DND-41 (cell line): ENCODE measurements around the gene PAM.

Experiments
- EZH2 ChIP-seq: IDR thresholded peaks from 3 replicates; pipeline ENCODE4 v1.6.1; 2012; ENCODE audit warnings: borderline replicate concordance, low read depth, mild to moderate bottlenecking, moderate library complexity, low read length, inconsistent platforms; ENCODE audit not compliant: severe bottlenecking
- TF ChIP-seq, protein P1 (sequence below): IDR thresholded peaks from 2 replicates; pipeline ENCODE4 v1.5.1; 2012; ENCODE audit warnings: borderline replicate concordance, low read length, moderate library complexity, mild to moderate bottlenecking; ENCODE audit not compliant: poor library complexity, severe bottlenecking; ENCODE audit errors: extremely low read depth

DNA sequence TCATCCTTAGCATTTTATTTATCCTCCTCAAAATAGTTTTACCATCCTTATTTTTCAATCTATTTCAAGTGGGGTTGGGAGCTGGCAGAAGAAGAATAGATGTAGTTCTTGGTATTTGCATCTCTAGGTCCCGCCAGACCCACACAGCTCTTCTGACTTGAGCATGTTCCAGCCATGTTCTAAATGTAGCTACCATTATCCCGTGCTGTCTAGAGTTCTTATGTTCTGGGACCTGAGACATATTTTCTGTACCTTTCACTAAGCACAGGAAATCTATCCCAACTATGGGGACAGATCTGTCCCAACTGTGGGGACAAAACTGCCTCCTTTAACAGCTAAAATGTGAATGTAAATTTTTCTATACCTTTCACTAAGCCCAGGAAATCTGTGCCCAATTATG, 32.0 kb downstream of the PAM start:
- no peak for TF ChIP-seq EZH2
- TF ChIP-seq, protein P1, sequence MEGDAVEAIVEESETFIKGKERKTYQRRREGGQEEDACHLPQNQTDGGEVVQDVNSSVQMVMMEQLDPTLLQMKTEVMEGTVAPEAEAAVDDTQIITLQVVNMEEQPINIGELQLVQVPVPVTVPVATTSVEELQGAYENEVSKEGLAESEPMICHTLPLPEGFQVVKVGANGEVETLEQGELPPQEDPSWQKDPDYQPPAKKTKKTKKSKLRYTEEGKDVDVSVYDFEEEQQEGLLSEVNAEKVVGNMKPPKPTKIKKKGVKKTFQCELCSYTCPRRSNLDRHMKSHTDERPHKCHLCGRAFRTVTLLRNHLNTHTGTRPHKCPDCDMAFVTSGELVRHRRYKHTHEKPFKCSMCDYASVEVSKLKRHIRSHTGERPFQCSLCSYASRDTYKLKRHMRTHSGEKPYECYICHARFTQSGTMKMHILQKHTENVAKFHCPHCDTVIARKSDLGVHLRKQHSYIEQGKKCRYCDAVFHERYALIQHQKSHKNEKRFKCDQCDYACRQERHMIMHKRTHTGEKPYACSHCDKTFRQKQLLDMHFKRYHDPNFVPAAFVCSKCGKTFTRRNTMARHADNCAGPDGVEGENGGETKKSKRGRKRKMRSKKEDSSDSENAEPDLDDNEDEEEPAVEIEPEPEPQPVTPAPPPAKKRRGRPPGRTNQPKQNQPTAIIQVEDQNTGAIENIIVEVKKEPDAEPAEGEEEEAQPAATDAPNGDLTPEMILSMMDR = no peak
